ENCODE results near the gene COL4A5. TPM values are rescaled to one million over a fixed set of nuclear protein-coding genes. Genes with fewer than 3 reads are reported as not detected.

The COL4A5 gene
- total RNA-seq, 1 experiment from 2014 or later, result 8.3 TPM

GRCh38 chrX:108701633-108702032 lies 262.0 kb downstream of the COL4A5 start:
- intact Hi-C loops (cut with micrococcal nuclease; ENCODE audit: unreplicated experiment) (no loop called here), in situ Hi-C loops (cut with HindIII; ENCODE audit: low pct_unique_long_range_greater_than_20kb, low sequenced_read_pairs) (no loop called here)
- DNase-seq (ENCODE audit: low read depth, low spot score), result no peak
- ATAC-seq, result no peak
- Histone ChIP-seq H3K4me1 (ENCODE audit: control insufficient read depth, insufficient read depth, low read length) (no peaks in the 10 kb centered on the region), H3K9me3 (ENCODE audit: control insufficient read depth, insufficient read depth, low read depth, low read length) (no peaks in the 10 kb centered on the region), H3K27me3 (ENCODE audit: control insufficient read depth, insufficient read depth, low read length) (peaks cover 2% of the 10 kb centered on the region; the same call in 1 of the 2 replicates), H3K4me3 (ENCODE audit: low read depth in 2 of 2, low read length in 2 of 2) (no peak overlapping the region), H3K36me3 (ENCODE audit: control insufficient read depth, insufficient read depth, low read length) (no peaks in the 10 kb centered on the region), H3K27ac (ENCODE audit: low read length) (no peak overlapping the region)
- TF ChIP-seq POLR2AphosphoS5 (IDR thresholded peaks at IDR 0.05; ENCODE audit: low read depth, low read length) (no peak), SIN3A (IDR thresholded peaks at IDR 0.05; ENCODE audit: borderline replicate concordance, insufficient read depth, low read depth, low read length) (no peak), CTCF (IDR thresholded peaks at IDR 0.05) (no peak)
- POLR2A ChIA-PET, result interaction anchor here (0.5 kb wide), 1 partner anchor 35 kb away, joined by 11 read pairs; the partner anchor contains the start of gene IRS4
- BruUV-seq (replicated peaks), result no TSS peak
- CTCF ChIA-PET, result no interaction called here

DNA sequence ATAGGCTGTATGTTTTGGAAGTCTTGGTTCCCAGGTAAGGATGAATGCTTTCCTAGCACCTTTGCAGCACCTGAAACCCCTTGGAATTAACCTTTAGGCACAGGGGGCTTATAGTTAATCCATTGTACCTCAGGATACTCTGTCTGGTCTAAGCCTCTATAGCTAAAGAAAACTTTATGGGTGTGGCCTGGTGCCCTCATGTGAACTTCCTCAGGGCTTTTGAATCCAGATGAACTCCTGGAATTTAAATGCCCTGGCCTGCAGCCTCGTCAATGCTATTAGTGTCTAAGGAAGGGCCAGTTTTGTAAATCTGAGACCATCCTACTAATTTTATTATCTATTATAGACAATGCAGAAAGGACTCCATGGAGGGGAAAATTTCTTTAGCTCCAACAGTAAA lies 262.9 kb downstream of the COL4A5 start:
- Histone ChIP-seq H3K27me3 (ENCODE audit: control insufficient read depth, insufficient read depth, low read length) (peaks cover 2% of the 10 kb centered on the region; the same call in 1 of the 2 replicates), H3K36me3 (ENCODE audit: control insufficient read depth, insufficient read depth, low read length) (no peaks in the 10 kb centered on the region), H3K4me3 (ENCODE audit: low read depth in 2 of 2, low read length in 2 of 2) (no peak overlapping the region), H3K27ac (ENCODE audit: low read length) (no peak overlapping the region), H3K4me1 (ENCODE audit: control insufficient read depth, insufficient read depth, low read length) (no peaks in the 10 kb centered on the region), H3K9me3 (ENCODE audit: control insufficient read depth, insufficient read depth, low read depth, low read length) (no peaks in the 10 kb centered on the region)
- no TSS peak for BruUV-seq (replicated peaks)
- DNase-seq (ENCODE audit: low read depth, low spot score) (no peak), ATAC-seq (no peak)
- in situ Hi-C loops (cut with HindIII; ENCODE audit: low pct_unique_long_range_greater_than_20kb, low sequenced_read_pairs) (no loop called here), intact Hi-C loops (cut with micrococcal nuclease; ENCODE audit: unreplicated experiment) (no loop called here)
- ChIA-PET CTCF (no interaction called here), POLR2A (no interaction called here)
- TF ChIP-seq POLR2AphosphoS5 (IDR thresholded peaks at IDR 0.05; ENCODE audit: low read depth, low read length) (no peak), SIN3A (IDR thresholded peaks at IDR 0.05; ENCODE audit: borderline replicate concordance, insufficient read depth, low read depth, low read length) (no peak), CTCF (IDR thresholded peaks at IDR 0.05) (no peak), TCF7L2 (IDR thresholded peaks at IDR 0.05; ENCODE audit: low read depth, low read length) (no peak)
- TF ChIP-seq, protein P1, sequence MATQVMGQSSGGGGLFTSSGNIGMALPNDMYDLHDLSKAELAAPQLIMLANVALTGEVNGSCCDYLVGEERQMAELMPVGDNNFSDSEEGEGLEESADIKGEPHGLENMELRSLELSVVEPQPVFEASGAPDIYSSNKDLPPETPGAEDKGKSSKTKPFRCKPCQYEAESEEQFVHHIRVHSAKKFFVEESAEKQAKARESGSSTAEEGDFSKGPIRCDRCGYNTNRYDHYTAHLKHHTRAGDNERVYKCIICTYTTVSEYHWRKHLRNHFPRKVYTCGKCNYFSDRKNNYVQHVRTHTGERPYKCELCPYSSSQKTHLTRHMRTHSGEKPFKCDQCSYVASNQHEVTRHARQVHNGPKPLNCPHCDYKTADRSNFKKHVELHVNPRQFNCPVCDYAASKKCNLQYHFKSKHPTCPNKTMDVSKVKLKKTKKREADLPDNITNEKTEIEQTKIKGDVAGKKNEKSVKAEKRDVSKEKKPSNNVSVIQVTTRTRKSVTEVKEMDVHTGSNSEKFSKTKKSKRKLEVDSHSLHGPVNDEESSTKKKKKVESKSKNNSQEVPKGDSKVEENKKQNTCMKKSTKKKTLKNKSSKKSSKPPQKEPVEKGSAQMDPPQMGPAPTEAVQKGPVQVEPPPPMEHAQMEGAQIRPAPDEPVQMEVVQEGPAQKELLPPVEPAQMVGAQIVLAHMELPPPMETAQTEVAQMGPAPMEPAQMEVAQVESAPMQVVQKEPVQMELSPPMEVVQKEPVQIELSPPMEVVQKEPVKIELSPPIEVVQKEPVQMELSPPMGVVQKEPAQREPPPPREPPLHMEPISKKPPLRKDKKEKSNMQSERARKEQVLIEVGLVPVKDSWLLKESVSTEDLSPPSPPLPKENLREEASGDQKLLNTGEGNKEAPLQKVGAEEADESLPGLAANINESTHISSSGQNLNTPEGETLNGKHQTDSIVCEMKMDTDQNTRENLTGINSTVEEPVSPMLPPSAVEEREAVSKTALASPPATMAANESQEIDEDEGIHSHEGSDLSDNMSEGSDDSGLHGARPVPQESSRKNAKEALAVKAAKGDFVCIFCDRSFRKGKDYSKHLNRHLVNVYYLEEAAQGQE (IDR thresholded peaks at IDR 0.05; ENCODE audit: insufficient read depth in 1 of 2, low read depth in 2 of 2, low read length in 1 of 2), result no peak
